ENCODE results near the gene CTBS.

The CTBS gene

GRCh38 chr1:84506002-84506728 lies 68.1 kb downstream of the CTBS start, which contains the start of the genes GNG5 and SPATA1:
Gene GNG5 (minus strand): TSS chr1:84506581. CDS start chr1:84506091, 490 bp downstream.
Gene SPATA1 (plus strand): TSS chr1:84506386. CDS start chr1:84516360, 9,974 bp downstream.
- peak; percentile 96 to 97 for DNase-seq (ENCODE audit: low read depth in 2 of 2)

- DNase-seq (ENCODE audit: low read depth in 2 of 2): no peak
These were observed 68.7 kb downstream of the CTBS start for GRCh38 chr1:84505493-84506001.

GRCh38 chr1:84504580-84505492 lies 69.4 kb downstream of the CTBS start:
- no peak for DNase-seq (ENCODE audit: low read depth in 2 of 2)

- DNase-seq (ENCODE audit: low read depth in 2 of 2): no peak
These were observed 71.3 kb downstream of the CTBS start for GRCh38 chr1:84502927-84503326.
